Measurements from ENCODE around the gene TRIL.

The TRIL gene

DNA sequence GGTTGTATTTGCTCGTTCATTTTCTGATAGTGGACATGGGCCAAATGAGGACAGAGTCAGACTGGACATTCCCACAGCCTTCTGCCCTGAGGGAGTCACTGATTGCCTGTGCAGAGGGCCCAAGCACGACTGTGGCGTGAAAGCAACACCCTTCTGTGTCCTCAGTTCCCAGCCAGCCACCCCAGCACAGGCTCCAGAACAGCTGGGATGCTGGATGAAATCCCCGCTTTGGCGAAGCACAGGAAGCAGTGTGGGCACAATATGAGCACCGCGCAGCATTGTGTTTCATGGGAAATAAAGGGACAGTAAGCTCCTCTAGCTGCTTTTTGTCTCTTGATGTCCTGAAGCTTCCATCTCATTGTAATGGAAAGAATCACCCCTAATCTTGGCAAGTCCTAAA lies 20.5 kb downstream of the TRIL start:
- DNase-seq = no peak

DNA sequence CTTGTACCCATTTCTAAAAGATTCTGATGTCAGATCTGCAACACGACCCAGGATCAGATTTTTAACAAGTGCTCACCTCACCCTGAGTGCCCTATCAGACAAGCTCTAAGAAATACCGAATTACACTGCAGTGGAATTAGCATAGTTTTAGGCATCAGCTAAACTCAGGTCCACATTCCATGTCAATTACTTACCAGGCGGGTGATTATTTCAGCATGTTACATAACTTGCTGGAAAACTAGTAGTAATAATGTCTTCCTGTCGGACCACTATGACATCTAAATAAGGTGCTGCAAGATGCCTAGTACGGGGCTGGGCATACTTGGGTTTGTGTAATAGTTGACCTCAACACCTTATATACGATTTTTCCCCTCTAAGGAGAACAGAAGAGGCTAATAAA lies 21.0 kb downstream of the TRIL start:
- DNase-seq = no peak

DNA sequence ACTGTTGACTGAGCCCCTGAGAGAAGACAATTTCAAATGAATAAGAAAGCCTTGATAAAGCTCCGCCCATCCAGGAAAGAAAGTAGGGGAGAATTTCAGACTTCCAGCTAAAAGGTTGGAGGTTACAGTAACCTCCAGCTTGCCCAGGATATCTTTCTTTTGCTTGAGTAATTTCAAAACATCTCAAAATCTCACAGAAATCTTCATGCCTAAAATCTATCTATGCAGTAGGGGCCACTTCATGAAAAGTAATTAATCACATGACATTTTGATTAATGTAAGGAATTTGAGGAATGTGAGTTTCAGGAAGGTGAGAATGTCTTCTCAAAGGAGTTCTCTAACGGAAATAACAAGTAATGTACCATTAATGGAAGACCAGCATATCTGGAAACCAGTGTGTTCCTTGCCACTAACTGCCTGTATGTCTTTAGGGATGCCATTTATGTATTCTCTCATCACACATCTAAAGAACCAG lies 24.2 kb downstream of the TRIL start:
- no peak for DNase-seq

DNA sequence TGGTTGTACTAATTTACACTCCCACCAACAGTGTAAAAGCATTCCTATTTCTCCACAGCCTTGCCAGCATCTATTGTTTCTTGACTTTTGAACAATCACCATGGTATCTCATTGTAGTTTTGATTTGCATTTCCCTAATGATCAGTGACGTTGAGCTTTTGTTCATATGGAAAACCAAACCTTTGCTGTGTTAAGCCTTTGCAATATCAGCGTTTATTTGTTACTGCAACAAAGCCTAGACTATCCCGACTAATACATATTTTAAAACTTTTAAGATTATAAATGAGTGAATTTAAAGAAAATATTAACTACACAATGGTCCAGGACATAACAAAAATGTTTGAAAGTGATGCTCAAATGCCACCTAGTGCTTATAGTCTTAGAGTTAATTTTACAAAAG lies 26.6 kb downstream of the TRIL start:
- no peak for DNase-seq

DNA sequence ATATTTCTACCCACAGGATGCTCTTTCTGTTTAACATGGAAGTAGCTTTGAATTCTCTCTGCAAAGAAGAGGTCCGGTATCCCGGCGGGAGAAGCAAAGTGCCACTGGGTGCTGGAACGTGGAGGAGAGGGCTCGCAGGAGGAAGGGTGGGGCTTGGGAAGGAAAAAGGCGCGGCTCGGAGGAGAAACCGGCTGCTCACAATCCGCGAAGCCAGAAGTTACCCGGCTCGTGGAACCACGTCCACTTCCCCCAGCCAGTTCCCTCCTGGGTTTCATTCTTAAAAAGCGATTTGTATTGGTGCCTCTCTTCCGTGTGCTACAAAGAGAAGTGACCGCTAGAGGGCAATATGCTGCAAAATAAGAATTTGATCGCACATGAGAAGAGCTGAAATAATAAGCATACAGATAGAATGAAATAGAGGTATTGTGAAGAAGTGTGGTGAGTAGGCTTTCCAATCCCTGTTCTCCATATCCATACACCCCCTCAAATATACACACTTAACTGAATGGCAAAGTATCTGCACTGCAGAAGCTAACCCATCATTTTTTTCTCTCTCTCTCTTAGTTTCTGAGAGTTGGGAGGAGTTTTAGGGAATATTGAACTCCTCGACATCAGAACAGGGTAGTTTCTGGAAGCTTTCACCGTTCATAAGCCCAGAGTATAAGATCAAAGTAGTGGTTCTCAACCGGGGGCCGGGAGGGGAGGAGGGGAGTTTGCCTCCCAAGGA lies 31.1 kb downstream of the TRIL start:
- DNase-seq = peak; percentile 31

DNA sequence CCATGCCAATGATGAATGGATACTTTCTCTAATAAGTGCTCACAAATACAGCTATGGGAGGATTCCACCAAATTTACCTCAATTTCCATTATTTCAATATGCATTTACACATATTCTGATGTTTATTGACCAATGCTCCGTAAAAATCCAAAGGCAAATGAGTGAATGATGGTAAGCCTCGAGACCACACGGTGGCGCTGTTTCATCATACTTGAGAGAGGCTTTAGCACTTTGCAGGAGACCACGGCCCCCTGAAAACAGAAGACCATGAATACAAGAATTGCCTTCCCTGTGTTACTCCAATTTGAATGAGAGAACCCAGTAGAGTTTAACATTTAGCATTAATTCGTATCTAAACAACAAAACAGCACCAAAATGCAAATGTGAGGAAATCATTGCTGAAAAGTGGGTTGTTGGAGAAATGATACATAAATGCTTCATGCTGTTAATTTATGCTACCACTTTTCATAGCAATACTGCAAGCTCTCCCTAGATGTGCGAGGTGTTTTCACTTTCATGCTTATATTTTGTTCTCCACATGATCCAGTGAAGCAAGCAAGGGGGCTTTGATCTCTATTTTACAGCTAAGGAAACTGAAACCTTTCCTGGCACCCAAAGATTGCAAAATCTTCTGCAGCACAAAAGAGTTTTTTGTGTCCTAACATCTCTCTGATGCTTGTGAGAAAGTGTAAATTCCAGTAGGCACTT lies 35.4 kb downstream of the TRIL start:
- DNase-seq = peak; percentile 65

DNA sequence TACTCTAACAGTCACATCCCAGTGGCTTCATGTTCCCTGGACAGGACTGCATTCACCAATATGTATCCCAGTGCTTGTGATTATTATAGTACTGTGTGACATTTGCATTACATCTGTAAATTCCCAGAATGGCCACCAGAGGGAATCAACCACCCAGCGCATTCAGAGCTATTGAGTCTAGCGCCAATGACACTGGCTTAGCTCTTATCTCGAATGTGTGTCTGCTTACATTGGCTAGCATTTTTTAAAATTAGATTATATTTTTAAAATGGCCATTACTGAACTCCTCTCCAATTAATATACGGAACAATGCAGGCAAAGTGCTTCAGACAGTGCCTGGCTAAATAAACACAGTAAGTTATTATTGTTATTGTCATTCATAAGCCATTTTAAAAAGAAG lies 36.3 kb downstream of the TRIL start:
- DNase-seq = peak; percentile 25

DNA sequence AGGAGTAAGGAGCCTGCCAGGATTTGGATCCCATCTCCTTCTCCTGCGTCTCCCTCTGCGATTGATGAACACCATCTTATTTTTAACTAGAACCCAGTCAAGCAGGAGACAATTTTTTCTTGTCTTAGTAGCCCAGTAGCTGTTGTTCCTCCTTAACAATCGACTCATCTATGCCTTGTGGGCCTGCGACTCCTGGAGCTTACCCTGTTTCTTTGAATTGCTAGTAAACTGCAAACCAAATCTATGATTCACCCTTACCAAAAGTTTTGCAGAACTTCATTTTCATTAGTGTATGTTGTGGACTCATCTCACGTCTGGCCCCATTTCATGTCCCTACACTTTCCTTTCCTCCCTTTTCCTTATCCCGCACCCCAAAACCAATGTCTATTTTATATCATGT lies 37.7 kb downstream of the TRIL start:
- DNase-seq = no peak

DNA sequence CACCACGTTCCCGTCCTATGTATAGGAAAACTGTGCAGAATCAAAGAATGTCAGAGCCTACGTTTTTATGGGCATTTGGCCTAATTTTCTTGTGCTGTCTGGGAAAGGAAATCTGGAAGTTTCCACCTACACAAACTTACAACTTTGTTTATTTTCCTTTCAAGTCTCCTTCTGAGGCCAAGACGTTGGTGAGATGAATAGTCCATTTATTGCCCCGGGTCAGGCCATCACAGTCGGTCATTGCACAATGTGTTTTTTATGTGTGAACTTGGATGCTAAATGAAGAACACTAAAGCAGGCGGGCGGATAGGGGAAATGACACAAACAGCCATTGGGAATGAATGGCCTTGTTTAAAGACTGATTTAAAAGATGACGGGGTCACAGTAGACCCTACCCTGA lies 38.6 kb downstream of the TRIL start:
- DNase-seq = no peak

DNA sequence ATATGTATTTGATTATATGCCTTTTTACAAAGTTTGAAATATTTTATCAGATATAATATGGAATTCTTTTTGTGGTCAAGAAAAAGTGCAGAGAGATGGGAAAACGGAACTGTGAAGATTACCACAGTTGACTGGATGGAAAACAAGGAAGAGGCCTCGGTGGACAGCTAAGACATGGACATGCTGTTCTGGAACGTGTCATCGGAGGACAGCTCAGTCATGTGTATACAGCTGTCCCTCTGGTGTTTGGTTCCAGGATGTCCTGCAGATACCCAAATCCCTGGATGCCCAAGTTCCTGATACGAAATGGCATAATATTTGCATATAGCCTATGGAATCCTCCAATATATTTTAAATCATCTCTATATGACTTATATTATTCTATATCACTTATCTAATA lies 49.4 kb downstream of the TRIL start:
- no peak for DNase-seq

DNA sequence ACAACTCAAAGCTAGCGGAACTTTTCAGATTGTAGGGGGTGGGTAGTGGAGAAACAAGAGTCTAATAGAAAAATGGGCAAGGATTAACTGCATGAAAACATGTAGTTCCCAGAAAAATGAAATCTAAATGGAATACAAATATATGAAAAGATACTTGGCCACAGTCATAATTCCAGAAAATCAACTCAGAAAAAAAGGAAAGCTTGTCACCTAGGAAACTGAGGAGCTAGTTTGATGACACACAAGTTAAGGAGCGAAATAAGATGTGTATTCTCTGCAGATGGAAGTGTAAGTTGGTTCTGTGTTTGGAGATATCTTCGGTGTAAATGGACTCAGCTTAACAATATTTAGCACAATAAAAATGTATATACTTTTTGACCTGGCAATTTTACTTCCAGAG lies 52.7 kb downstream of the TRIL start:
- DNase-seq = no peak

DNA sequence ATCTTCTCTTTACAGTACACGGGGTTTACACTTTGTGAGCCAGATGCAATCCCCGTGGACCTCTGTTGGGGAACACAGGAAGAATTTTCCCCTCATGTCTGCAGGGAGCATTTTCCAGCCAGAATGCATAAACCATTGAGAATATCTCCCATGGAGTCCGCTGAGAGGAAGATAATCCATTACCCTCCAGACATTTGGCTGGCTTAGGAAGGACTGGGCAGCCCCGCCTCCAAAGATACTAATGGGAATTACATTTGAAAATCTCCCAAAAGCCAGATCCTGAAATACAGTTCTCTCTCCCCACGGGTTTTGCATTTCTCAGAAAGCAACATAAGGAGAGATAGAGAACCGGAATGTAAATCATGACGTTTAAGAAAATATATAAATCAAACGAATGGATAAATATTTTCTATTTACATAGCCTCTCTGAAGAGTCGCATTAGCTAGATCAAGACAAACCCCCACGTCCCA lies 53.5 kb downstream of the TRIL start:
- no peak for DNase-seq

DNA sequence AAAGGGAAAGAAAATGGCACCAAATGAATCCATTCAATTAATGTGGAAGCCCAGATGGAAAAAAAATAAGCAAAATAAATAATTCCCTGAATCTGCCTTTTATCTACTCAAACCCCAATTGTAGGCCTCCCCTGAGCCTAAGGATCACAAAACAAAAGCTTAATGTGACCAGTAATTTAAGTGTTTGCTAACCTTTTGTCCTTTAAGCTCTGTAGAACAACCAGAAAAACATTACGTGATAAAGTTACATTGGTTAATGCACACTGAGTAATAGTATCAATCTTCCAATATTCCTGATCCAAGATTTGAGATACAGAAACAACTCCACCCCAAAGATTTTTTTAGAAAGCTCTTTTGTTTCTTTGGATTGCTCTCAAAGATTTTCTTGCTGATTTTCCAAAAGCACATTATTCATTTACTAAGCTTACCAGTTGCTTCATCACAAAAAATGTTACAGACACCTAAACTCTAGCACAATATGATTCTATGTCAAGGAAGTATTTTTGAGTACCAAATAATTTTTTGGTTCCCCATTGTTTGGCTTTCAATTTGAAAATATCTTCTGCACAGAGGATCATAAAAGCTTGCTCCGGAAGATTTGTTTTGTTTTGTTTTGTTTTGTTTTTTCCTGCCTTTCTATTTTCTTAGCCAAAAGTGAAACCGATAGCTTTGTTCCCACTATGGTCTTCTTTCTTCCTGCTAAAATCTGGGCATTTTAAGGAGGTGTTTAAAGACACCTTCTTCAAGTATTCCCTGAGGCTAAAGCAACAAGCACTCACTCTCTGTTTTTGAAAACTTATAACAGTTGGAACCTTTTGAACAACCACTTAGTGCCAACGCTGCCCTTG lies 54.2 kb downstream of the TRIL start:
- no peak for DNase-seq
